GM23338 (cell line): ENCODE data around the gene TMPRSS5.

Experiments used
- CTCF ChIP-seq, 2 experiments: fragments of 200-600 bp in 1 of 2; sonication (generic) in 1 of 2; conservative IDR thresholded peaks; 2 replicates each; pipeline versions ENCODE4 v1.5.1 to v1.6.1; 2016 to 2017; ENCODE audit warnings: antibody characterized with exemption in 2 of 2, low read depth in 2 of 2, mild to moderate bottlenecking in 2 of 2, moderate library complexity in 1 of 2
- EZH2 ChIP-seq: fragments of 200-600 bp; sonication (generic); IDR thresholded peaks from one replicate; pipeline ENCODE4 v1.8.0; 2017; ENCODE audit warnings: antibody characterized with exemption, mild to moderate bottlenecking, low read depth; ENCODE audit not compliant: unreplicated experiment
- EZH2phosphoT487 ChIP-seq: fragments of 200-600 bp; sonication (generic); IDR thresholded peaks from one replicate; pipeline ENCODE4 v1.8.1; 2018; ENCODE audit warnings: antibody characterized with exemption; ENCODE audit not compliant: unreplicated experiment

- TF ChIP-seq CTCF (conservative IDR thresholded peaks at IDR 0.05; ENCODE audit: low read depth in 2 of 2) (no peak), EZH2phosphoT487 (no peak), EZH2 (no peak)
Measured at GRCh38 chr11:113722221-113722620, 16.1 kb upstream of the TMPRSS5 start.
